Gastrocnemius medialis (tissue), 4 donors: Measurements from ENCODE around the gene PLXNC1.

Source experiments
- POLR2A ChIP-seq, 2 donors: fragments of 450-650 bp; IDR thresholded peaks; one replicate each; pipeline ENCODE4 v1.6.1; 2017; ENCODE audit warnings: antibody characterized with exemption in 2 of 2, mild to moderate bottlenecking in 2 of 2, moderate library complexity in 2 of 2
- TF ChIP-seq, protein P1 (sequence below), 5 experiments: fragments of 450-650 bp in 3 of 5; fragments of 200-600 bp in 2 of 5; sonication (generic) in 2 of 5; IDR thresholded peaks in 4 of 5; conservative IDR thresholded peaks in 1 of 5; 1 replicate in 4 of 5; 2 replicates in 1 of 5; pipeline ENCODE4 v1.5.1; 2016 to 2019; ENCODE audit warnings: antibody characterized with exemption in 5 of 5, mild to moderate bottlenecking in 3 of 5, moderate library complexity in 3 of 5

DNA sequence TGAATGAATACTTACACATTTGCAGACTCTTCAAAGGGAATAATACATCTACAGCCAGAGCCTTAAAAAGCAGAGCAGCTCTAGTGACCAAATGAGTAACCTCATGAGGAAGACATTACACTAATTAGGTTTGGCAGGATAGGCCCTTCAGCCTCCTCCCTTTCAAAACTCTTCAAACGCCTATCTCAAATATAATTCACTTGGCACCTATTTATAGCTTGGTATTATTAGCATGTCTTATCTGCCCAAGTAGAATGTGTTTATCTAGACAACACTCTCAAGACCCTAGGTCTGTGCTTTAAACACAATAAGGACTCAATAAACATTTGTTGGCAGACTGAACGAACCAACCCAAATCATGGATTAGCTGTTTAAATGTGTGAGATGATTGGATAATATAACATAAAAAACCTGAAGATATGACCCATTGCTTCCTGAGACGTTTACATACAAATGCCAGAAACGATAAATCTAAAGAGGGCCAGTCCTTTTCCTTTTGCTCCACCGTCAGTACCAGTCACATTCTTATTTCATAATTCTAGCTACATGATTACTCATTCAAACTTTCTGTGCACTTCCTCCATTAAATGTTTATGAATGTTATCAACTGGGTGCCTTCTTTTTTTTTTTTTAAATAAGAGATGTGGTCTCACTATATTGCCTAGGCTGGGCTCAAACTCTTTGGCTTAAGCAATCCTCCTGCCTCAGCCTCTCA, 188.0 kb downstream of the PLXNC1 start:
- TF ChIP-seq, protein P1, sequence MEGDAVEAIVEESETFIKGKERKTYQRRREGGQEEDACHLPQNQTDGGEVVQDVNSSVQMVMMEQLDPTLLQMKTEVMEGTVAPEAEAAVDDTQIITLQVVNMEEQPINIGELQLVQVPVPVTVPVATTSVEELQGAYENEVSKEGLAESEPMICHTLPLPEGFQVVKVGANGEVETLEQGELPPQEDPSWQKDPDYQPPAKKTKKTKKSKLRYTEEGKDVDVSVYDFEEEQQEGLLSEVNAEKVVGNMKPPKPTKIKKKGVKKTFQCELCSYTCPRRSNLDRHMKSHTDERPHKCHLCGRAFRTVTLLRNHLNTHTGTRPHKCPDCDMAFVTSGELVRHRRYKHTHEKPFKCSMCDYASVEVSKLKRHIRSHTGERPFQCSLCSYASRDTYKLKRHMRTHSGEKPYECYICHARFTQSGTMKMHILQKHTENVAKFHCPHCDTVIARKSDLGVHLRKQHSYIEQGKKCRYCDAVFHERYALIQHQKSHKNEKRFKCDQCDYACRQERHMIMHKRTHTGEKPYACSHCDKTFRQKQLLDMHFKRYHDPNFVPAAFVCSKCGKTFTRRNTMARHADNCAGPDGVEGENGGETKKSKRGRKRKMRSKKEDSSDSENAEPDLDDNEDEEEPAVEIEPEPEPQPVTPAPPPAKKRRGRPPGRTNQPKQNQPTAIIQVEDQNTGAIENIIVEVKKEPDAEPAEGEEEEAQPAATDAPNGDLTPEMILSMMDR (IDR thresholded peaks at IDR 0.05 in 4 of 5, conservative IDR thresholded peaks at IDR 0.05 in 1 of 5): no peak
- no peak for TF ChIP-seq POLR2A (IDR thresholded peaks at IDR 0.05)
